NCI-H2107 treated with DMSO at 0.1 percent for 48 hours (cell line): ENCODE results near the gene WDR7.

Source experiments
- DNase-seq: peaks from one replicate; lab custom pipeline; 2025; ENCODE audit not compliant: unreplicated experiment; lab: John Stamatoyannopoulos, UW

WDR7 gene

GRCh38 chr18:56795381-56795780 lies 144.2 kb downstream of the WDR7 start:
- no peak for DNase-seq

GRCh38 chr18:56799756-56800155 lies 148.6 kb downstream of the WDR7 start:
- DNase-seq: no peak

GRCh38 chr18:56803051-56803450 lies 151.9 kb downstream of the WDR7 start:
- DNase-seq: no peak

GRCh38 chr18:56804395-56804794 lies 153.2 kb downstream of the WDR7 start:
- DNase-seq: no peak

GRCh38 chr18:56807901-56808300 lies 156.7 kb downstream of the WDR7 start:
- peak; percentile 74 for DNase-seq

GRCh38 chr18:56812674-56813073 lies 161.5 kb downstream of the WDR7 start:
- no peak for DNase-seq

- DNase-seq: no peak
These were observed 164.8 kb downstream of the WDR7 start for GRCh38 chr18:56815926-56816325.

GRCh38 chr18:56823986-56824565 lies 172.9 kb downstream of the WDR7 start:
- DNase-seq: no peak

- DNase-seq: no peak
These were observed 174.2 kb downstream of the WDR7 start for GRCh38 chr18:56825321-56825720.

GRCh38 chr18:56825878-56826277 lies 174.7 kb downstream of the WDR7 start:
- DNase-seq: no peak

GRCh38 chr18:56831988-56832387 lies 180.8 kb downstream of the WDR7 start:
- DNase-seq: no peak

- no peak for DNase-seq
These were observed 184.2 kb downstream of the WDR7 start for GRCh38 chr18:56835331-56835730.

- DNase-seq: no peak
These were observed 185.0 kb downstream of the WDR7 start for GRCh38 chr18:56836173-56836572.

- no peak for DNase-seq
These were observed 190.7 kb downstream of the WDR7 start for GRCh38 chr18:56841836-56842235.

- peak; percentile 36 for DNase-seq
These were observed 192.1 kb downstream of the WDR7 start for GRCh38 chr18:56843241-56843640.

- no peak for DNase-seq
These were observed 193.4 kb downstream of the WDR7 start for GRCh38 chr18:56844556-56844955.

- no peak for DNase-seq
These were observed 200.6 kb downstream of the WDR7 start for GRCh38 chr18:56851774-56852173.

- no peak for DNase-seq
These were observed 202.8 kb downstream of the WDR7 start for GRCh38 chr18:56853961-56854360.

- peak; percentile 64 for DNase-seq
These were observed 210.1 kb downstream of the WDR7 start for GRCh38 chr18:56861244-56861643.

- DNase-seq: peak; percentile 61
These were observed 218.1 kb downstream of the WDR7 start for GRCh38 chr18:56869189-56869777.

GRCh38 chr18:56870982-56871381 lies 219.8 kb downstream of the WDR7 start:
- no peak for DNase-seq

- no peak for DNase-seq
These were observed 221.0 kb downstream of the WDR7 start for GRCh38 chr18:56872140-56872539.
